A549 (cell line): Measurements from ENCODE around the gene CISH. TPM values are rescaled to one million over a fixed set of nuclear protein-coding genes. Genes with fewer than 3 reads are reported as not detected.

Source experiments
- ATAC-seq, 2 experiments: fragments of 200-7000 bp in 1 of 2; fragments of >200 bp in 1 of 2; cut with Nextera tagmentation in 1 of 2; cut with Tn5 transposase in 1 of 2; 3 replicates each; pipeline versions ENCODE4 v1.8.0 to v1.9.1; 2018 to 2020; ENCODE audit warnings: mild to moderate bottlenecking in 1 of 2, moderate library complexity in 1 of 2
- CTCF ChIA-PET: fragments of 300-600 bp; sonication (Branson Sonifier 250); formaldehyde crosslinking; extraction: SDS; loops from one replicate; lab custom pipeline; 2021; ENCODE audit warnings: antibody characterized with exemption, inconsistent platforms; lab: Yijun Ruan, JAX
- POLR2A ChIA-PET: fragments of 350-600 bp; formaldehyde crosslinking; extraction: SDS; loops from one replicate; lab custom pipeline; 2021; ENCODE audit warnings: antibody characterized with exemption, inconsistent platforms; lab: Yijun Ruan, JAX
- DNase-seq, 2 experiments: peaks; one replicate each; pipeline versions ENCODE4 v3.0.0 to v3.0.0-alpha.2; 2011 to 2016; ENCODE audit warnings: low read depth in 1 of 2, low spot score in 1 of 2
- FAIRE-seq: peaks from 2 replicates; lab custom pipeline; 2011; peaks lifted over from hg19 to GRCh38; lab: Jason Lieb, UNC
- H3K27ac ChIP-seq, 2 experiments: fragments of >200 bp; sonication (Bioruptor Twin); formaldehyde crosslinking; 3 replicates each; pipeline ENCODE4 v1.5.1; 2016 to 2017
- H3K4me1 ChIP-seq: fragments of >200 bp; sonication (Bioruptor Twin); formaldehyde crosslinking; 3 replicates; pipeline ENCODE4 v1.6.1; 2016
- H3K4me2 ChIP-seq: fragments of >200 bp; sonication (Bioruptor Twin); formaldehyde crosslinking; 3 replicates; pipeline ENCODE4 v1.6.1; 2016
- H3K4me3 ChIP-seq: fragments of >200 bp; sonication (Bioruptor Twin); formaldehyde crosslinking; 3 replicates; pipeline ENCODE4 v1.5.1; 2016
- H3K9me3 ChIP-seq: fragments of >200 bp; sonication (Bioruptor Twin); formaldehyde crosslinking; 3 replicates; pipeline ENCODE4 v1.6.1; 2016
- CBX8 ChIP-seq: fragments of 200-600 bp; sonication (generic); IDR thresholded peaks from 2 replicates; pipeline ENCODE4 v1.6.1; 2016
- EP300 ChIP-seq, 2 experiments: fragments of >200 bp; sonication (Bioruptor Twin); formaldehyde crosslinking; IDR thresholded peaks; 2 replicates in 1 of 2; 3 replicates in 1 of 2; pipeline ENCODE4 v1.6.1; 2016 to 2017
- FOXS1 ChIP-seq: fragments of 250-450 bp; sonication (Bioruptor Pico); IDR thresholded peaks from 2 replicates; pipeline ENCODE4 v1.5.0; 2020; ENCODE audit warnings: mild to moderate bottlenecking, moderate library complexity
- HES2 ChIP-seq: fragments of >200 bp; sonication (Bioruptor Twin); formaldehyde crosslinking; IDR thresholded peaks from 2 replicates; pipeline ENCODE4 v1.6.1; 2016
- HOXB13 ChIP-seq: fragments of 250-450 bp; sonication (Bioruptor Pico); IDR thresholded peaks from 2 replicates; pipeline ENCODE4 v1.5.0; 2020; ENCODE audit warnings: low read depth, mild to moderate bottlenecking, moderate library complexity
- POLR2AphosphoS2 ChIP-seq: conservative IDR thresholded peaks from 2 replicates; pipeline ENCODE4 v1.6.1; 2012; ENCODE audit warnings: low read length, improper control_type of control experiment, inconsistent platforms
- RAD21 ChIP-seq, 2 experiments: fragments of >200 bp in 1 of 2; sonication (Bioruptor Twin) in 1 of 2; formaldehyde crosslinking in 1 of 2; IDR thresholded peaks in 1 of 2; conservative IDR thresholded peaks in 1 of 2; 2 replicates in 1 of 2; 3 replicates in 1 of 2; pipeline ENCODE4 v1.6.1; 2012 to 2018; ENCODE audit warnings: inconsistent platforms in 1 of 2
- REST ChIP-seq: fragments of 200-600 bp; sonication (generic); IDR thresholded peaks from 2 replicates; pipeline ENCODE4 v1.6.1; 2016; ENCODE audit warnings: antibody characterized with exemption, mild to moderate bottlenecking, moderate library complexity
- RFX5 ChIP-seq: fragments of 450-650 bp; IDR thresholded peaks from 2 replicates; pipeline ENCODE4 v1.7.1; 2014; ENCODE audit warnings: antibody characterized with exemption, mild to moderate bottlenecking, moderate library complexity
- WGBS: methylation state at CpG from one replicate; pipeline ENCODE4 v1.1.6; 2017; ENCODE audit errors: missing lambda C conversion rate; 5-methylcytosine and 5-hydroxymethylcytosine counted together
- polyA plus RNA-seq, 4 experiments: library from polyadenylated mRNA; depleted of rRNA in 3 of 4; stranded (reverse); fragments of >200 nt; fragmentation: RNase III in 1 of 4; extraction: RNeasy Plus Mini Kit Qiagen cat#74134 plus additional on column Dnase treatment in 1 of 4; gene quantifications; 2 replicates in 3 of 4; 3 replicates in 1 of 4; pipeline ENCODE4 v1.2.3, GENCODE V29; 2011 to 2017

CISH gene
- polyA plus RNA-seq, 2 of the 4 experiments (the other 2 are of a cell fraction): 0.43 to 0.68 TPM

GRCh38 chr3:50582083-50582482, 29.5 kb downstream of the CISH start:
- CTCF ChIA-PET: interaction anchor here (1.5 to 22.5 kb wide), 2 partner anchors 27 to 40 kb away, joined by 3 to 375 read pairs; partner anchors contain the start of genes CISH and MAPKAPK3
- WGBS: 88% methylated on average over 1 of the region's 9 CpGs

GRCh38 chr3:50581459-50581842, 30.1 kb downstream of the CISH start:
- Histone ChIP-seq H3K4me1 (no peaks in the 10 kb centered on the region), H3K9me3 (no peaks in the 10 kb centered on the region), H3K4me3 (no peak overlapping the region), H3K27ac (no peak overlapping the region), H3K4me2 (no peak overlapping the region)
- FAIRE-seq: no peak
- POLR2A ChIA-PET: interaction anchor here (0.6 kb wide), 1 partner anchor 12 kb away, joined by 3 read pairs; the partner anchor contains the start of gene HEMK1
- CTCF ChIA-PET: interaction anchor here (1.1 to 22.5 kb wide), 4 partner anchors 9 to 39 kb away, joined by 3 to 375 read pairs (median 4); partner anchors contain the start of genes CISH and MAPKAPK3
- 84% methylated on average over 2 of the region's 2 CpGs for WGBS
- no peak for ATAC-seq
- no peak for TF ChIP-seq CBX8
- no peak for DNase-seq

More at GRCh38 chr3:50582083-50582482, 29.5 kb downstream of the CISH start:
- POLR2A ChIA-PET: no interaction called here
- Histone ChIP-seq H3K4me3 (no peak overlapping the region), H3K4me1 (no peaks in the 10 kb centered on the region), H3K27ac (no peak overlapping the region), H3K9me3 (no peaks in the 10 kb centered on the region), H3K4me2 (no peak overlapping the region)
- DNase-seq (no peak), FAIRE-seq (no peak), ATAC-seq (no peak)
- TF ChIP-seq FOXS1: no peak

- no peak overlapping the region for H3K4me2 ChIP-seq
- no peak overlapping the region for H3K4me3 ChIP-seq
- ChIA-PET CTCF (interaction anchor here (1.1 to 22.5 kb wide), 4 partner anchors 8 to 38 kb away, joined by 3 to 375 read pairs (median 4); partner anchors contain the start of genes CISH and MAPKAPK3), POLR2A (interaction anchor here (0.6 kb wide), 1 partner anchor 12 kb away, joined by 3 read pairs; the partner anchor contains the start of gene HEMK1)
- H3K27ac ChIP-seq: no peak overlapping the region
- WGBS: 87% methylated on average over 9 of the region's 9 CpGs
- TF ChIP-seq HOXB13 (no peak), RAD21 (conservative IDR thresholded peaks at IDR 0.05 in 1 of 2, IDR thresholded peaks at IDR 0.05 in 1 of 2) (no peak), REST (no peak), POLR2AphosphoS2 (no peak), EP300 (IDR thresholded peaks at IDR 0.05) (no peak), RFX5 (no peak), HES2 (no peak), FOXS1 (no peak)
- ATAC-seq (peak in 1 of 2 experiments; percentile 54; a peak in 2 of 6 replicates), FAIRE-seq (no peak), DNase-seq (no peak)
- no peaks in the 10 kb centered on the region for H3K4me1 ChIP-seq
- no peaks in the 10 kb centered on the region for H3K9me3 ChIP-seq
Measured at GRCh38 chr3:50580683-50581458, 30.7 kb downstream of the CISH start.

- Histone ChIP-seq H3K9me3 (no peaks in the 10 kb centered on the region), H3K4me1 (no peaks in the 10 kb centered on the region), H3K4me2 (no peak overlapping the region), H3K4me3 (no peak overlapping the region), H3K27ac (no peak overlapping the region)
- CTCF ChIA-PET: interaction anchor here (1.0 to 22.5 kb wide), 4 partner anchors 28 to 142 kb away, joined by 3 to 375 read pairs (median 5); partner anchors contain the start of genes CISH and MAPKAPK3
- no peak for TF ChIP-seq EP300 (IDR thresholded peaks at IDR 0.05)
- DNase-seq (no peak), FAIRE-seq (no peak), ATAC-seq (no peak)
- WGBS: 93% methylated on average over 2 of the region's 2 CpGs
- POLR2A ChIA-PET: no interaction called here
Measured at GRCh38 chr3:50577348-50577747, 34.2 kb downstream of the CISH start.
